Hematopoietic multipotent progenitor cell treated with erythropoietin and hydrocortisone succinate and interleukin-3 and kit ligand, for 4 days (in vitro differentiated cells): ENCODE results near the gene PPP1R14D.

ENCODE experiments used
- DNase-seq: peaks from one replicate; pipeline ENCODE4 v3.0.0-alpha.2; 2015

Gene PPP1R14D

DNA sequence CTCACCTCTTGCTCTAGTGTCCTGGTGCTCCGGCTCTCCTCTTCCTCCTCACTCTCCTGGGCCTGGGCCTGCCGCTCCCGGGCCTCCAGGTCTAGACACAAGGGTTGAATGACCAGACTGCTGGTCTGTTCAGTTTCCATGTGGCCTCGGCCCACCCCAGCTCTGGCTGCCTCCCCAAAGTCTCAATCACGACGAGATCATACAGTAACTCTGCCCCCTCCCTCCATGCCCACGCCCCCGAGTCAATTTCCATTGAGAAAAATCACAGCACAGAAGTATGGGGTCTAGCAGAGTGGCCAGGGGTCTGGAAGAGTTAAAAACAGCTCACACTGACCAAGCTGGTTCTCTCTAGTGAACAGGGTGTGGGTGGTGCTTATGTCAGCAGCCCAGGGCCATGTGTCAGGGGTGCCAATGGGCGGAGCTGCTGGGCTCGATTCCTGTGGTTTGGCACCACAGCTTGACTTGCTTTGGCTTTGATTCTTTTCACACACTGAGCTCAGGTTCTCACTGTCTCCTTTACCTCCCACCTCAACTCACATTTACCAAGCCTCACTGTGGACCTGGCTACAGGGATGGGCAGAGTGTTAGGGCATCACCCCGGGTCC is 51.9 kb downstream of the PPP1R14D start:
- peak; percentile 73 for DNase-seq

DNA sequence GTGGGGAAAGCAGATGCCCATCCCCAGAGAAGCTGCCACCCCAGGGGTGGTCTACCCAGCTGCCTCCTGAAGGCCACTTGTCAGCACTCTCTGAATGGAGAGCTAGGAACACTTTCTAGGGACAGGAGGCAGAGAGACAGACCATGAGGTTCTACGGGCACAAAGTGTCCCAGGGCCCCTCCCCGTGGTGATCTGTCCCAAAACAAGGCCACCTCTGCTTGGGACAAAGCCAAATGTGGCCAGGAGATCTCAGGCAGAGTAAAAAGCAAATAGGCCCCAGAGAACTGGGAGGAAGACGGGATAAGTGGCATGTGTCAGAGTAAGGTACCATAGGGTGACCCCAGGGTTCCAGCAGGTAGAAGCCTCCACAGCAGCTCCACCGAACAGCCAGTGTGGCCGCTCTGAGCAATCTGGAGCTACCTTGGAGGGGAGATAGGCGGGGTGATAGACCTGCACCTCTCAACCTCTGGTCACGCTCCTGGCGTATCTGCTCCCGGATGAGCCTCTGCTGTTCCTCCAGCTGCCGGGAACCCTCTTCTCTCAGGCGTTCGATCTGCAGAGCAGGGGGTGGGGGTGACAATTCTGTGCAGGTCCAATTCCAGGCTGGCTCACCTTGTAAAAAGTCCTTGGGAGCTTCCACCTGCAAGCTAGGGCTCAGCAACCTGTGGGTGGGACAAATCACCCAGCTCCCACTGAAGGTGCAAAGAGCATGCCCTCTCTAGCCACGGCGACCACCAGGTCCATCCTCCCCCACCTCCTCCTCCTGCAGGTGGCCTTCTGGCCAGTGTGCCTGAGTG is 52.6 kb downstream of the PPP1R14D start:
- no peak for DNase-seq

DNA sequence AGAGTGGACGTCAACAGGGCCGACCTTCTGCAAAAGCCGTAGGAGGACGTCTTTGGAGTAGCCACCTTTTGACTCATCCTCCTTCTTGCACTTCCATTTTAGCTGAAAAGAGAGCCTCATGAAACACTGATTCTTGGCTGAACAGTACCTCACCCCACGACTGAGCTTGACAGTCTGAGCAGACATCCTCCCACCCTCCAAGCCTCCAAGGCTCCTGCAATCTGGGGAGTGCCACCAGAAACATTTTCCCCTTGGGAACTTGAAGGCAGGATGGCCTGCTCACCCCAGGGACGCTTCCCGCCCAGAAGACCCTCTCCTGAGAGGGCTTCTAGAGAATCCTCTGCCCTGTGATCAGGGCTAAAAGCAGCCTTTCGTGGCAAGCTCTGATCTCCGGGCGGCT is 53.5 kb downstream of the PPP1R14D start:
- no peak for DNase-seq

DNA sequence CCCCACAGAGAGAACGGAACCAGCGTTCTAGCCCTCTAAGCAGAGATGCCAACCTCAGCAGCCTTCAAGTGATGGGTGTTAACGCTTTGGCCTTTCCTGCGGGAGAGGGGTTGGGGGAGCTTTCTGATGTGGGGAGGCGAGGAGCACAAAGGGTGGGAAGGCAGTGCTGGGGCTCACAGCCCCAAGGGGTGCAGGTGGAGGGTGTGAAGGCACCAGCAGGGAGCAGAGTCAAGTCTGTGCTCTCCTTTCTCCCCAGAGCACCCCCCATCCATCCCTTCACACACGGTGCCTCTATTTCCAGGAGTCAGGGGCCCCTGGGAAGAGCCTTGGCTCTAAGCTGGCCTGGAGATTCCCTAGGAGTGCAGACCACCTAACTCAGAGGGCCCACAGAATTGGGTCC is 54.6 kb downstream of the PPP1R14D start:
- DNase-seq = no peak

DNA sequence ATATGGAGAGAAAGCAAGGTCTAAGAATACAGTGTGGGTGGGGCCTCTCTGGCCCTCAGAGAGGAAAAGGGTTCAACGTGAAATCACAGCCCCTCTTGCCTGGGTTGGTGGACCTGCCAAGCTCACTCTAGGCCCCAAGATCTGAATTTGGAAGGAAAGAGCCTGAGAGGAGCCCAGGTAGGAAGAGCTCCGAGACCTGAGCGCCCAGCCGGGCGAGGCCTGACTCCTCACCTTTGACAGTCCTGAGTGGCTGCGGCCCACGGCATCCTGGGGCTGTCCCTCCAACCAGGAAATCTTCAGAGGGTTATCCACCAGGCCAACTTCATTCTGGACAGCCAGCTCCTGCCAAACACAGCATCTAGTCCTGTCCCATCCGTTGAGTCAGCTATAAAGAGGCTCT is 55.0 kb downstream of the PPP1R14D start:
- no peak for DNase-seq

DNA sequence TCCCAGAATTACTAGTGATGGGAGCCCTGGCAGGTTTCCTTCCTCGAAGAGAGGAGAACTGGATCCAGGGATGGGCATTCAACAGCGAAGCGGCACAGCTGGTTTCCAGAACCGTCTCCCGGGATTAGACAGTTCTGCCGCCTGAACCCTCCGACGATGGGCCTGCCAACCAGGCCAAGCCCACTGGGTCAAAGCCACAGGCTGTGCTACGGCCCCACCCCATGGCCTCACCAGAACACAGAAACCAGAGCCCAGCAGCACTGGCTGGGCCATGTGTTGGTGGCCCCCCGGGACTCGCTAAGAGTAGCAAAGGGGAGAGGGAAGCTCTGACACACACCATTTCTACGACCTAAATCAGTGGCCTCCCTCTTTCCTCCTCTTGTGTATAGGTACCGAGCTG is 56.5 kb downstream of the PPP1R14D start:
- no peak for DNase-seq

DNA sequence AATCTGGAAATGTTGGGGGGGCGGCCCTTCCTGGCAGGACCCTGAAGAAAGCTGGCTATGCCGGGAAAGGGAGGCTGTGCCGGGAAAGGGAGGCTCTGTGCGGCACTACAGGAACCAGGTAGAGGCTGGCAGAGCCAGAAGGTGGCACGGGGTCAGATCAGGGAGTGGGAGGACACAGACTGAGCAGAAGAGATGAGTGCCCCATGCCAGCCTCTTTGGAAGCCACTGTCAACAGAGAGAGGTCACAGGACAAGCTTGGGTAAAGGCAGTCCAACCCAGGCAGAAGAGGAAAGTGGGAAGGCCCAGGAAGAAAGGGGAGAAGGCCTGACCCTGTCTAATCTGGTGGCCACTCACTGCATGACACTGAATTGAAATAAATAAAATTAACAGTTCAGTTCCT is 57.3 kb downstream of the PPP1R14D start:
- no peak for DNase-seq

DNA sequence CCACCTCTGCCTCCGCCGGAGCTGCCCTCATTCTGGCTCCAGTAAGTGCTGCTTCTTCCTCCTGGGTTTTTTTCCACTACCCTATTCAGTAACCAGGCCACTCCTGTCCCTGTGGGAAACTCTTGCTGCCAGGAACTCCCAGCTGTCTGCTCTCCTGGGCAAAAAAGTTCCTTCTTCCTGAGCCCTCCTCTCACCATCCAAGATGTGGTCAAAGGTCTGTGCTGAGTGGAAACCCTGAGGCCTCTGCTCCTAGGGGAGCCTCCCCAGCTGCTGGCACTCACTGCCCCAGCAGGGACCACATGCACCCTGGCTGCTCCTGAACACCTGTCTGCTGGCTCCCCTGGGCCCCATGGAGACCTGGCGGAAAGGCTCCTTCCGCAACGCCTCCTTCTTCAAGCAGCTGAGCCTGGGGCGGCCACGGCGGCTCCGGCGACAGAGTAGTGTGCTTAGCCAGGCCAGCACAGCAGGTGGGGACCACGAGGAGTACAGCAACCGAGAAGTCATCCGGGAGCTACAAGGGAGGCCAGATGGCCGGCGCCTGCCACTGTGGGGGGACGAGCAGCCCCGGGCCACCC is 58.3 kb downstream of the PPP1R14D start:
- no peak for DNase-seq

DNA sequence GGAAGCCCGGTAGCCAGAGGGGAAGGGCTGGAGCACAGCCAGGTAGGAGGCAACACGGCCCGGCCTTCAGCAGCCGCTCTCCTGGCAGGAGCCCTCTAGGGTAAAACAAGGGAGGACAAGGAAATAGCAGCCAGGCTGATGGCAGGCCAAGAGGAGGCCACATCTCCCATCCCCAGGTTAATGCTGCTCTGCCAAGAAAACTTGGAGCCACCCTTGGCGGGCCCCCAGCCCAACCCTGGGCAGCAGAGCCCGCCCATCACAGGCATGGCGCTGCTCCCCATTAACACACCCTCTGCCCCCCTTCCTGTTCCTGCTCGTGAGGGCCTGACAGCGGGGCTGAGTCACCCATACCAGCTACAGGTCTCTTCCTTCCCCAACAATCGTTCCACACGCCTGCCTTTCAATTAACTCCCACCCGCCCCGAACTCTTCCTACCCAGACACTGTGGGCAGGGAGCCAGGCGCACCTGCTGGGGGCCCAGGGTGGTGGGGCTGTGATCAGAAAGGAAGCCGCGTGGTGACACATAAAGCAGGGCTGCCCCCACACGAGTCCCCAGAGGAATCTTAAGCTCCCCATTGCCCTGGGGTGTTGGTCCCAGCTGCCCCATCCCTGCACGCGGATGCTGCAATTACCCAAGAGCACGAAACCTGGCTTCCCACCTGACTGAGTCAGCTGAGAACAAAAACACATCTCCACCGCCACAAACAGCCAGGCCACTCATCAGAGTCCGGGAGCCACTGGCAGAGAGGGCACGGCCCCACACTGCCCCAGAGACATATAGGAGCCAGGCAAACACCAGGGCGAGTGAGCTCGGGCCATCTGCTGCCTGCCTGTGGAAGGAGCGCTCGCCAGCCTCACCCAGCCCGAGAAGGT is 59.0 kb downstream of the PPP1R14D start, which contains the start of gene C15orf62:
TSS of gene C15orf62 (plus strand) at position 707 of the 873 bp plus-strand sequence. CDS start 516 bp downstream, outside the sequence.
- DNase-seq = peak; percentile 86

DNA sequence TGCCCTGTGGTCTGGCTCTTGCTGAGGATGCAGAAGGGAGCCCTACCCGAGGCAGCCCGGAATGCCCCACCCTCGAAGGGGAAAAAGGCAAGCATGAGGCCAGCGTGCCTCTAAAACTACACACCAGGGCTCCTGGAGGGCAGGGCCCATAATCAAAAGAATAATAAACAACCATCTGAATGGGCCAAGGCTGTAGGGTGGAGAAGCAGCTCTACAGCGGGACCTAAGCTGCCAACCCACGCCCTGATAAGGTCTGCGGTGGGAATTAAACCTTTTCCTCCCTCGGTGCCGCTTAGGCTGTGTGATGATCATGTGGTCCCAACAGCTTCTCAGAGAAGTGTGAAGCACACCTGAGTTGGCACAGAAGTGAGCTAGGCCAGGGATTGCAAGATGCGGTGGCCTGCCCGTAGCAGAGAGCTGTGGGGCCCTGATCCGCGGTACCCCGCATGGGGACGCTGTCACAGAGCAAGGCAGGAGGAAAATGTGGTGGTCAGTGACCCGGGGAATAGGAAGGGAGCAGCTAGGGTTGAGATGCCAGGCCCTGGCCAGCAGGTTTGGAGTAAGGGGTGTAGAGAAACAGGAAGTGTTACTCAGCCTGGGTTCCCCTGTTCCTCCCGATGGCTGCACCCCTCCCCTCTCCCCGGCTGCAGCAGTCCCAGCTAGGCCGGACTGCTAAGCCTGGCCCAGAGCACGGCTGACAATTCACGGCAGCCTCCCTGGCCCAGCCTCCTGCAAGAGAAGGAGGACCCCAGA is 59.8 kb downstream of the PPP1R14D start:
- DNase-seq = peak; percentile 83

DNA sequence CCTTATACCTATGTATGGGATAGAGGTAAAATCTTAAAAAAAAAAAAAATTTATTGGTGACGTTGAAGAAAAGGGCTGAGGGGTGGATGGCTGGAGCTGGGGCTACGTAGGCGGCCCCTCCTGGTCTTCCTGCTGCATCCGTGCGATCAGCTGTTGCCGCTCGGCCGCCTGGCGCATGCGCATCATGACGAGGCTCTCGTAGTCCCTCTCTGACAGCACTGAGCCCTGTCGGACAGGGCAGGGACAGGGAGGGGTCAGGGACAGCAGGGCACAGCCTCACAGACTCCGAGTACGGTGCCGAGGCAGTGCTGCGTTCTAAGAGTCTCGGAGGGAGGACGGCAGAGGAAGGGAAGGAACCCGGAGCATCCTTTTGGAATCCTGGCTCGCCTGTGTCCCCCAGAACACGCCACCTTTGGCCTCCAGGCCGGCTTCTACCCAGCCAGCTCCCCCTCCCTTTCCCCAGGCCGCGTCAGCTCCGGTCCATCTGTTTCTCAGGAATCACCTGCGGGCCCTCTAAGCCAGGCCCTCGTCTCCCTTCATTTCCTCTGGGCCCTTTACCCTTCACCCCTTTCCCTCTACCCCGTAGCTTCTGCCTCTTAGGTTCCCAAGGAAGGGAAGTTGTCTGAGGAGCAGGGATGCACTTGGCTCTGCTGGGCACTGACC is 60.5 kb downstream of the PPP1R14D start:
- no peak for DNase-seq

DNA sequence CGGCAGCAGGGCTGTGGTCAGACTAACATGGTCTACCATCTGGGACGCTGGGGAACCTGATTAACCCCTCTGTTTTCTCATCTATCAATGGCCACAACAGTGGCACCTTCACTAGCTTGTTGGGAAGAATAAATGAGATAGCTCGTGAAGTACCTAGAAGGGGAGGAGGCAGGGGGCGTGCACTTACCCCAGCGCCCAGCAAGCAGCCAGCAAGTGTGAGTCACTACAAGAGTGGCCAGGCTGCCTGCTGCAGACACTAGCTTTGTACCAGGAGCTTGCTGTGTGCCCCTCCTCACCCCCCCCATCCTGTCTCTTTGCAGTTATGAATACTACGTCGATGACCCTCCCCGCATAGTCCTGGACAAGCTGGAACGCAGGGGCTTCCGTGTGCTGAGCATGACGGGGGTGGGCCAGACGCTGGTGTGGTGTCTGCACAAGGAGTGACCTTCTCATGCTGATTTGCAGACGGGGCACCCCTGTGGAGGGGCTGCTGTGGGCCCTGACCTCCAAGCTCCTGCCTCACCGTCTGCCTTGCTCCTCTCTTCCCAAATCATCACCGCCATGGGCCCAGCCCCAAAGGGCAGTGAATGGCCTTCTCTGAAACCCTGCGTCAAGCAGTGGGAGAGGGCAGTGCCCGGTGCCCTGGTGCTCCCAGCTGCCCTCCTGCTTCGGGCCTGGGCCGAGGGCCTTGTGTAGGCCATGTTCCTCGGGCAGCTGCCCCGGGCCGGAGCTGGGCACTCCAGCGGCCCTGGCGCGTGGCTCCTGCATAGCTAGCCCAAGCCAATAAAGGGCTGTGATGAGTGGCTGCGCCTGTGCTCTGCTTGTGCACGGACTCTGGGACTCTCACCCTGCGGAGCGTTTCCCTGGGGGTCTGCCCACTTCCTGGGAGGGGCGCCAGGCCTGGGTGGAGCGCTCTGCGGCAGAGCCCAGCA is 61.3 kb downstream of the PPP1R14D start:
- DNase-seq = peak; percentile 79

DNA sequence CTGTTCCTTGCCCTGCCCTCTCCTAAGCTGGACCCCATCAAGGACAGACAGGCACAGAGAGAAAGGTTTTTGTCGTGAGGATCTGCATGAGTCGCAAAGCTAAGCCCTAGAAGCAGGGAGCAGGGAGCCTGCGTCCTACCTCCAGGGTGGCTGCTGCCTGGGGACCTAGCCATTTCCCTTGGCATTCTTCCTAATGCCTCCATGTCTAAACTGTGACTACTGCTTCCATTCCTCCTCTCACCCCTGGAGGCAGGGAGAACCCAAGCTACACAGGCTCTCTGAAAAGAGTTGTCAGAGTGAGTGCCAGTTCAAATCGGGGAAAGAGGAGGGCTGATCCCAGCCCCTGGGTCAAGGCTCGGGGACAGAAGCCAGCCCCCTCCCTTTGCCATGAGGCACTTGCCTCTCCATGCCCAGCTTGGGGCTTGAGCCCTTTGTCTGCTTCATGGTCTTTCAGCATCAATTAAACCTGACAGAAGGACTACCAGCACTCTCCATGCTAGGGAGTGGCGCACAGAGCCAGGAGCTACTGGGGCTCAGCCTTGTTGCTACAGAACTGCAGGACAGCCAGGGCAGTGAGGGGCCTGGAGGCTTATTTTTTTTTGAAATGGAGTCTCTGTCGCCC is 62.2 kb downstream of the PPP1R14D start:
- no peak for DNase-seq
